GM18508 (cell line): Measurements from ENCODE around the gene SLC22A4.

Experiments used
- ATAC-seq: cut with Tn5 transposase; IDR thresholded peaks from one replicate; pipeline ENCODE4 v1.9.1; 2021; ENCODE audit warnings: moderate number of reproducible peaks; ENCODE audit not compliant: insufficient read depth, unreplicated experiment

The SLC22A4 gene

GRCh38 chr5:132388244-132389050, 94.3 kb downstream of the SLC22A4 start:
- no peak for ATAC-seq

GRCh38 chr5:132389051-132389331, 94.8 kb downstream of the SLC22A4 start:
- ATAC-seq, result no peak

DNA sequence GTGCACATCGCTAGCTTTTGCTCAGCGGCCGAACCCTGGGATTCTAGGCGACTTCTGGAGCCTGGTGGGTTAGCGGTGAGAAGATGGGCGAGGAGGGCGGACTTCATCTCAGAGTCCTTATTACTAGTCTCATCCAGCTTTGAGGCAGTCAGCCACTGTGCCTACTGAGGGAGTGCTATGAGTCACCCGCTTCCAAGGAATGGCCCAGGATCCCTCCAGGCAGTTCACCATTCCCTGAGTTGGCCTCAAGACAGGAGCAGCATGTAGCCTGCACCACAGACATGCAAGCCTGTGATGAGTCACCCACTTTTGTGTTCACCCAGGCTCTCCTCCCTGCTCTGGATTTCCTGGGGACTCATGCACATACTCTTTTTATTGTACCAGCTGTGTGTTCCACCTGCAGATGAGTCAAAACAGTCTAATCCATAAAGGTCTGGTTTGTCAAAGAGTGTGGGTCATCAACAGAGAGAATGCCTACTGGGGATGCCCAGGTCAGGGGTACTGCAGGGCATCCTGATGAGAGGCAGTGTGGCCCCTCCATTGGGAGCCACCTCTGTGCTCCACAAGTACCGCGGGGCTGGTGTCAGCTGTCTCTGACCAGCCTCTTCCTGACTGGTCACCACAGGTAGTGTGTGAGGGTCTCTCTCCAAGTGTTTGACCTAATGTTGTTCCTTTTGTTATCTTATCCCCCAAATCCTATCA, 95.5 kb downstream of the SLC22A4 start:
- ATAC-seq, result no peak

- ATAC-seq, result no peak
Measured at GRCh38 chr5:132391247-132391646, 97.1 kb downstream of the SLC22A4 start.

GRCh38 chr5:132391870-132392269, 97.7 kb downstream of the SLC22A4 start:
- no peak for ATAC-seq

DNA sequence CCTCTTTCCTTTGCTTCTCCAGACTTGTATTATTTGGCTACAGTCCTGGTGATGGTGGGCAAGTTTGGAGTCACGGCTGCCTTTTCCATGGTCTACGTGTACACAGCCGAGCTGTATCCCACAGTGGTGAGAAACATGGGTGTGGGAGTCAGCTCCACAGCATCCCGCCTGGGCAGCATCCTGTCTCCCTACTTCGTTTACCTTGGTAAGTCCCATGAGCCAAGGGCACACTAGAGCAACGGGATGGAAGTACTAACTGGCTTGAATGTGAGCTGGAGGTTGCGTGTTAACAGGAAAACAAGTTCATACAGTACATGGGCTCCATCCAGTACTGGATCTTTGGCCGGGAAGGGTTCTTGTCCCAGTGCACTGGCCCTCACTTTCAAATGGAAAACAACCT, 98.2 kb downstream of the SLC22A4 start:
- ATAC-seq, result no peak

DNA sequence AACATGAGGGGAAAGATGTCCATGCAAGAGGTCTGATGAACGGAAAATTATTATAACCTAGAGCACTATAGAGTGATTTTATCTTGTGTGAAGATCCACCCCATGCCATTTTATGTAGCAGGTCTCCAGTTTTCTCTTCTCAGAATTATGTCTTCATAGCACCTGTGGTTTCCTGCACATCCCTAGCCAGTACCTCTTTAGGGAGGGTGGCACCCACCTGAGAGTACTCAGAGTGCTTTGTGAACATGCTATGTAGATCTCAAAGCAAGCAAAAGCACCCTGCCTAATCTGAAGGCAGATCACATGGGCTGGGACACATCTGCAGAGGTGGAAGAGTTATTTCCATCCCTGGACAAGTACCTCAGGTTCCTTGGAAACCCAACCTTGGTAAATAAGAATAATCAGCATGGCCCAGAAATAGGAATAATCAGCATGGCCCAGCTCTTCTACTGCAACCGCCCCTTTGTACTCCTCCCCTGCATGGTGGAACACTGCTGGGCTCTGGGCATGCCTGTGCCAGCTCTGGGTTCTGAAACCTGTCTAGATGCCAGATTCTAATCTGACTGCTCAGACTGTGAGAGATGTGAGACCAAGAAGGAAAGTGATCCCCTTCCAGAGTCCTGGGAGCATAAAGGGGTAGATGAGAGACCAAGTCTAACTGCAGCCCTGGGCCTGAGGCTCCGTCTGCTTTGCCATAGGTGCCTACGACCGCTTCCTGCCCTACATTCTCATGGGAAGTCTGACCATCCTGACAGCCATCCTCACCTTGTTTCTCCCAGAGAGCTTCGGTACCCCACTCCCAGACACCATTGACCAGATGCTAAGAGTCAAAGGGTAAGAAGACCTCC, 99.0 kb downstream of the SLC22A4 start:
- no peak for ATAC-seq
